Stomach (tissue), 9 donors: ENCODE data around the gene USP44. TPM values are rescaled to one million over a fixed set of nuclear protein-coding genes. Genes with fewer than 3 reads are reported as not detected.

Experiments used
- DNase-seq, 2 donors: peaks; one replicate each; pipeline versions ENCODE4 v3.0.0 to v3.0.0-alpha.2; 2013 to 2019
- H3K27ac ChIP-seq, 5 donors: fragments of 200-600 bp in 4 of 5; sonication (generic) in 4 of 5; one replicate each; pipeline ENCODE4 v1.5.1; 2013 to 2019; ENCODE audit warnings: mild to moderate bottlenecking in 1 of 5, moderate library complexity in 1 of 5
- H3K27me3 ChIP-seq, 3 donors: fragments of 200-600 bp; sonication (generic); one replicate each; pipeline ENCODE4 v1.5.1; 2017 to 2019; ENCODE audit warnings: mixed run types in 1 of 3
- H3K36me3 ChIP-seq, 4 donors: fragments of 200-600 bp; sonication (generic); 1 replicate in 3 of 4; 2 replicates in 1 of 4; pipeline ENCODE4 v1.5.1; 2016 to 2019
- H3K4me1 ChIP-seq, 4 donors: fragments of 200-600 bp; sonication (generic); one replicate each; pipeline ENCODE4 v1.5.1; 2016 to 2019
- H3K4me3 ChIP-seq, 4 donors: fragments of 200-600 bp; sonication (generic) in 3 of 4; one replicate each; pipeline ENCODE4 v1.5.1; 2016 to 2019; ENCODE audit warnings: mild to moderate bottlenecking in 1 of 4
- H3K9me3 ChIP-seq, 4 donors: fragments of 200-600 bp; sonication (generic); one replicate each; pipeline ENCODE4 v1.5.1; 2016 to 2019
- CTCF ChIP-seq, 7 experiments: fragments of 450-650 bp in 4 of 7; fragments of 200-600 bp in 3 of 7; sonication (generic) in 3 of 7; IDR thresholded peaks; one replicate each; pipeline ENCODE4 v1.5.1; 2016 to 2019; ENCODE audit warnings: antibody characterized with exemption in 7 of 7, control low read depth in 2 of 7, mild to moderate bottlenecking in 1 of 7
- EP300 ChIP-seq: sonication (generic); formaldehyde crosslinking; IDR thresholded peaks from one replicate; pipeline ENCODE4 v1.6.1; 2017; ENCODE audit warnings: antibody characterized with exemption
- POLR2A ChIP-seq, 4 donors: fragments of 450-650 bp; IDR thresholded peaks; one replicate each; pipeline ENCODE4 v1.6.1; 2016; ENCODE audit warnings: antibody characterized with exemption in 4 of 4, control low read depth in 2 of 4, mild to moderate bottlenecking in 1 of 4, moderate library complexity in 1 of 4
- POLR2AphosphoS5 ChIP-seq, 3 donors: sonication (generic); formaldehyde crosslinking; IDR thresholded peaks; one replicate each; pipeline ENCODE4 v1.6.1; 2016; ENCODE audit warnings: antibody characterized with exemption in 3 of 3
- WGBS, 5 donors: extraction: QIAGEN DNeasy Blood & Tissue Kit in 3 of 5; methylation state at CpG; one replicate each; pipeline versions ENCODE4 v1.1.5 to v1.1.7; 2013 to 2018; 5-methylcytosine and 5-hydroxymethylcytosine counted together
- intact Hi-C: fragments of 100-400 bp; cut with DNase I; formaldehyde crosslinking; loops from one replicate; pipeline ENCODE4 v1.15.1; 2023; ENCODE audit warnings: low total_unique reads
- polyA plus RNA-seq, 3 donors: library from polyadenylated mRNA; stranded (reverse); fragments of 200-250 nt; gene quantifications; one replicate each; pipeline ENCODE4 v1.2.3, GENCODE V29; 2013
- total RNA-seq, 5 donors: library from RNA; depleted of rRNA; stranded (reverse); fragments of >200 nt; gene quantifications; one replicate each; pipeline versions ENCODE4 v1.1.0 to v1.2.3, GENCODE V29; 2014 to 2016
- donor health status: healthy with polysubstance abuse.
- donor health status: Bipolar disorder and iron deficiency.
- donor health status: healthy.

Gene USP44
- total and polyA plus RNA-seq, 8 donors, result under 0.01 to 2.6 (median 0.36) TPM; not detected in 2

- Histone ChIP-seq H3K36me3 (no peaks in the 10 kb centered on the region), H3K27ac (peak overlapping the region; percentile 34 to 88 (median 69)), H3K27me3 (peaks cover 0 to 34% (median 17%) of the 10 kb centered on the region in 3 donors), H3K4me1 (peaks cover 0 to 21% (median 18%) of the 10 kb centered on the region in 4 donors), H3K9me3 (peaks cover 0 to 17% (median 0%) of the 10 kb centered on the region in 4 donors), H3K4me3 (peak overlapping the region; percentile 71 to 87 (median 76))
- WGBS, 5 donors, result 35 to 50% (median 36%) methylated on average over 9 of the region's 9 CpGs
- intact Hi-C loops, result no loop called here
- peak in 1 of 2 donors; percentile 14 for DNase-seq
- TF ChIP-seq CTCF (IDR thresholded peaks at IDR 0.05), result no peak
- no peak for TF ChIP-seq POLR2A (IDR thresholded peaks at IDR 0.05)
- TF ChIP-seq EP300, result no peak
- TF ChIP-seq POLR2AphosphoS5 (IDR thresholded peaks at IDR 0.05), result peak in 1 of 3 donors; percentile 4
Observed at GRCh38 chr12:95547522-95548055, 3.7 kb downstream of the USP44 start.

- Histone ChIP-seq H3K36me3 (no peaks in the 10 kb centered on the region), H3K4me3 (no peak overlapping the region), H3K27me3 (peaks cover 0 to 32% (median 17%) of the 10 kb centered on the region in 3 donors), H3K27ac (no peak overlapping the region), H3K9me3 (peaks cover 0 to 17% (median 0%) of the 10 kb centered on the region in 4 donors), H3K4me1 (peaks cover 0 to 21% (median 18%) of the 10 kb centered on the region in 4 donors)
- TF ChIP-seq EP300 (no peak), CTCF (IDR thresholded peaks at IDR 0.05) (no peak)
- intact Hi-C loops, result no loop called here
- DNase-seq, result no peak
- WGBS, 5 donors, result 74 to 82% (median 80%) methylated on average over 9 of the region's 9 CpGs
Observed at GRCh38 chr12:95546491-95546813, 4.8 kb downstream of the USP44 start.

GRCh38 chr12:95545731-95546490 lies 5.4 kb downstream of the USP44 start:
- Histone ChIP-seq H3K9me3 (peaks cover 0 to 17% (median 0%) of the 10 kb centered on the region in 4 donors), H3K4me3 (no peak overlapping the region), H3K4me1 (peaks cover 0 to 21% (median 18%) of the 10 kb centered on the region in 4 donors), H3K27ac (no peak overlapping the region), H3K27me3 (peaks cover 0 to 29% (median 17%) of the 10 kb centered on the region in 3 donors), H3K36me3 (no peaks in the 10 kb centered on the region)
- WGBS, 5 donors, result 54 to 73% (median 68%) methylated on average over 8 of the region's 8 CpGs
- TF ChIP-seq POLR2AphosphoS5 (IDR thresholded peaks at IDR 0.05), result no peak
- TF ChIP-seq POLR2A (IDR thresholded peaks at IDR 0.05), result no peak
- no peak for TF ChIP-seq EP300
- no peak for TF ChIP-seq CTCF (IDR thresholded peaks at IDR 0.05)
- DNase-seq, result no peak
- intact Hi-C loops, result no loop called here

GRCh38 chr12:95545303-95545702 lies 6.0 kb downstream of the USP44 start:
- H3K27ac ChIP-seq, result no peak overlapping the region
- no peak overlapping the region for H3K4me3 ChIP-seq
- peaks cover 0 to 17% (median 0%) of the 10 kb centered on the region in 4 donors for H3K9me3 ChIP-seq
- no peaks in the 10 kb centered on the region for H3K36me3 ChIP-seq
- TF ChIP-seq POLR2AphosphoS5 (IDR thresholded peaks at IDR 0.05) (no peak), EP300 (no peak), POLR2A (IDR thresholded peaks at IDR 0.05) (no peak), CTCF (IDR thresholded peaks at IDR 0.05) (no peak)
- intact Hi-C loops, result no loop called here
- no peak for DNase-seq
- peaks cover 0 to 21% (median 18%) of the 10 kb centered on the region in 4 donors for H3K4me1 ChIP-seq
- peaks cover 0 to 29% (median 17%) of the 10 kb centered on the region in 3 donors for H3K27me3 ChIP-seq
- WGBS, 5 donors, result 46 to 85% (median 59%) methylated on average over 4 of the region's 4 CpGs
